ENCODE results near the gene ZBTB45.

Gene ZBTB45

GRCh38 chr19:58550362-58551122 is 30.9 kb upstream of the ZBTB45 start (continued):
- TF ChIP-seq ZFP41 (tag by site-specific recombination; IDR thresholded peaks at IDR 0.05; ENCODE audit: borderline replicate concordance) (no peak), GLI2 (tag by site-specific recombination; IDR thresholded peaks at IDR 0.05; ENCODE audit: borderline replicate concordance, low read depth) (no peak), MYNN (tag by site-specific recombination; IDR thresholded peaks at IDR 0.05; ENCODE audit: borderline replicate concordance) (no peak)

GRCh38 chr19:58549664-58550361 is 30.2 kb upstream of the ZBTB45 start:
- H3K36me3 ChIP-seq (ENCODE audit: control insufficient read depth in 2 of 2, insufficient read depth in 1 of 2, low read length in 2 of 2): peaks cover 40 to 89% of the 10 kb centered on the region in 2 experiments
- ChIA-PET CTCF (no interaction called here), POLR2A (interaction anchor here (0.7 to 2.4 kb wide), 3 partner anchors 9 to 30 kb away, joined by 3 to 7 read pairs (median 4); partner anchors contain the start of genes UBE2M and ZBTB45)
- H3K27ac ChIP-seq (ENCODE audit: extremely low read depth, low read depth, low read length): no peak overlapping the region
- H3K9me3 ChIP-seq (ENCODE audit: control insufficient read depth, insufficient read depth, low read depth, low read length): no peaks in the 10 kb centered on the region
- no peak overlapping the region for H3K4me3 ChIP-seq (ENCODE audit: low read depth, low read length)
- H3K4me1 ChIP-seq (ENCODE audit: control insufficient read depth, insufficient read depth, low read length): peaks cover 15% of the 10 kb centered on the region
- TF ChIP-seq ZNF157 (tag by site-specific recombination; IDR thresholded peaks at IDR 0.05) (peak; percentile 64), ZNF26 (tag by site-specific recombination; IDR thresholded peaks at IDR 0.05) (no peak), SCRT2 (tag by site-specific recombination; IDR thresholded peaks at IDR 0.05) (peak; percentile 71), ZSCAN4 (tag by site-specific recombination; IDR thresholded peaks at IDR 0.05) (no peak), ZNF76 (tag by site-specific recombination; IDR thresholded peaks at IDR 0.05; ENCODE audit: borderline replicate concordance, low read depth) (no peak), PRDM10 (tag by site-specific recombination; IDR thresholded peaks at IDR 0.05) (no peak), MZF1 (tag by site-specific recombination; IDR thresholded peaks at IDR 0.05; ENCODE audit: borderline replicate concordance) (no peak), ZNF148 (tag by site-specific recombination; IDR thresholded peaks at IDR 0.05; ENCODE audit: borderline replicate concordance) (no peak), ZNF155 (tag by site-specific recombination; IDR thresholded peaks at IDR 0.05) (no peak), EGR2 (tag by site-specific recombination; IDR thresholded peaks at IDR 0.05; ENCODE audit: low read depth) (no peak), TSHZ1 (tag by site-specific recombination; IDR thresholded peaks at IDR 0.05; ENCODE audit: borderline replicate concordance) (no peak), ZNF274 (IDR thresholded peaks at IDR 0.05; ENCODE audit: low read length) (no peak), ZNF274 (tag by site-specific recombination; IDR thresholded peaks at IDR 0.05; ENCODE audit: borderline replicate concordance) (no peak), ZNF558 (tag by site-specific recombination; IDR thresholded peaks at IDR 0.05) (no peak)
